BJ (cell line): ENCODE results near the gene EFCAB8. TPM values are rescaled to one million over a fixed set of nuclear protein-coding genes. Genes with fewer than 3 reads are reported as not detected.
"Not testable (repeated sequence)": the region's sequence is repeated elsewhere in the genome, so short reads cannot be mapped to it uniquely, and the experiment has no call there.

Experiments
- CTCF ChIA-PET: fragments of 350-600 bp; formaldehyde crosslinking; extraction: SDS; loops from one replicate; lab custom pipeline; 2021; ENCODE audit warnings: antibody characterized with exemption, inconsistent platforms; lab: Yijun Ruan, JAX
- POLR2A ChIA-PET: fragments of 300-600 bp; sonication (Branson Sonifier 250); formaldehyde crosslinking; extraction: SDS; loops from one replicate; lab custom pipeline; 2021; ENCODE audit warnings: antibody characterized with exemption; lab: Charles Lee
- DNase-seq: peaks from one replicate; pipeline ENCODE4 v3.0.0-alpha.2; 2011; ENCODE audit warnings: low read depth
- H3K27me3 ChIP-seq: 2 replicates; pipeline ENCODE4 v1.6.0; 2011; ENCODE audit warnings: low read length; ENCODE audit not compliant: control insufficient read depth, insufficient read depth
- H3K36me3 ChIP-seq: 2 replicates; pipeline ENCODE4 v1.5.1; 2011; ENCODE audit warnings: low read length; ENCODE audit not compliant: control insufficient read depth, insufficient read depth
- H3K4me3 ChIP-seq: 2 replicates; pipeline ENCODE4 v1.5.1; 2011; ENCODE audit warnings: low read depth, mild to moderate bottlenecking, control low read depth, low read length
- polyA plus RNA-seq: library from polyadenylated mRNA; depleted of rRNA; stranded (reverse); fragments of >200 nt; gene quantifications from 2 replicates; pipeline ENCODE4 v1.2.3, GENCODE V29; 2011
- TF ChIP-seq, protein P1 (sequence below): IDR thresholded peaks from 2 replicates; pipeline ENCODE4 v1.5.1; 2011; ENCODE audit warnings: low read depth, mild to moderate bottlenecking, control low read depth, inconsistent platforms, low read length, moderate library complexity; ENCODE audit not compliant: insufficient read depth

EFCAB8 gene
- polyA plus RNA-seq, 1 experiment: not detected

- CTCF ChIA-PET: no interaction called here
- H3K4me3 ChIP-seq: no peak overlapping the region
- POLR2A ChIA-PET: no interaction called here
- TF ChIP-seq, protein P1, sequence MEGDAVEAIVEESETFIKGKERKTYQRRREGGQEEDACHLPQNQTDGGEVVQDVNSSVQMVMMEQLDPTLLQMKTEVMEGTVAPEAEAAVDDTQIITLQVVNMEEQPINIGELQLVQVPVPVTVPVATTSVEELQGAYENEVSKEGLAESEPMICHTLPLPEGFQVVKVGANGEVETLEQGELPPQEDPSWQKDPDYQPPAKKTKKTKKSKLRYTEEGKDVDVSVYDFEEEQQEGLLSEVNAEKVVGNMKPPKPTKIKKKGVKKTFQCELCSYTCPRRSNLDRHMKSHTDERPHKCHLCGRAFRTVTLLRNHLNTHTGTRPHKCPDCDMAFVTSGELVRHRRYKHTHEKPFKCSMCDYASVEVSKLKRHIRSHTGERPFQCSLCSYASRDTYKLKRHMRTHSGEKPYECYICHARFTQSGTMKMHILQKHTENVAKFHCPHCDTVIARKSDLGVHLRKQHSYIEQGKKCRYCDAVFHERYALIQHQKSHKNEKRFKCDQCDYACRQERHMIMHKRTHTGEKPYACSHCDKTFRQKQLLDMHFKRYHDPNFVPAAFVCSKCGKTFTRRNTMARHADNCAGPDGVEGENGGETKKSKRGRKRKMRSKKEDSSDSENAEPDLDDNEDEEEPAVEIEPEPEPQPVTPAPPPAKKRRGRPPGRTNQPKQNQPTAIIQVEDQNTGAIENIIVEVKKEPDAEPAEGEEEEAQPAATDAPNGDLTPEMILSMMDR: no peak
- no peak for DNase-seq
- peaks cover 2% of the 10 kb centered on the region; the same call in 1 of the 2 replicates for H3K27me3 ChIP-seq
- H3K36me3 ChIP-seq: no peaks in the 10 kb centered on the region
These were observed 113.0 kb downstream of the EFCAB8 start for GRCh38 chr20:32971703-32972161.

DNA sequence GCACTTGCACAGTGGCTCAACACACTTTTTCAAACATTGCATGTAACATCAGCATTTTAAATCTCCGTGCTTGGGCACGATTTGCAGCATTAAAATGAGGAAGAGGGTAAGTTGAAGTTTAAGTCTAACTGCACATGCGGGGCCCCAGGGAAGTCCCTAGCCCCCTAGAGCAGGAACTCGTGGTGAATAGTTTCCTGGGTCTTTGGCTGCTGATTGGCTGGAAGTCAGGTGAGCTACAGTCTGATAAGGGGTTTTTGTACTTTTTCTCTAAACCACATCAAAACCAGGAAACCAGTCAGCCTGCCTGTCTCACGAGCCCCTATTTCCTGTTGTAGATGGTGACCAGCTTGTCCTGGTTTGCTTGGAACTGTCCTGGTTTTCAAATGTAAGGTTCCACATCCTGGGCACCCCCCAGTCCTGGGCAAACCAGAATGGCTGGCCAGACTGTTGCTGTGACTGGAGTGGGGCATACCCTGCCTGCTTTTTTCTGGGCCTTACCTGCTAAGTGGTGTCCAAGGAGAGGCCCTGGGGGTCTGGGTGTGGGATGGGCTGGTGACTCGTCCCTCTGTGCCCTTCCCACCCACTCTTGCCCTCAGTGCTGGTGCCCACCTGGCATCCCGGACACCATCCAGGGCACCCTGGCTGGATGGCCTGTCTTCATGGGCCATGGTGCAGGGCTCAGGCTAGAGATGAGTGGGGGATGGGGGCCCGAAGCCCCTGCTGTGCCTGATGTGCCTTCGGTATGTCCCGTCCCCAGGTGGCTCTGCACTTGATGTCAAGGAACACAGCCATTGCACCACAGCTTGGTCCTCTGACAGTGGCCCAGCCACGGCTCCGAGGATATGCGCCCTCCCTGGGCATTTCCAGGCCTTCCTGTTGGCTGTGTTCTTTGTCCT lies 113.7 kb downstream of the EFCAB8 start:
- ChIA-PET CTCF (interaction anchor here (0.8 kb wide), 1 partner anchor 26 kb away, joined by 3 read pairs; no protein-coding TSS in a partner anchor), POLR2A (no interaction called here)

DNA sequence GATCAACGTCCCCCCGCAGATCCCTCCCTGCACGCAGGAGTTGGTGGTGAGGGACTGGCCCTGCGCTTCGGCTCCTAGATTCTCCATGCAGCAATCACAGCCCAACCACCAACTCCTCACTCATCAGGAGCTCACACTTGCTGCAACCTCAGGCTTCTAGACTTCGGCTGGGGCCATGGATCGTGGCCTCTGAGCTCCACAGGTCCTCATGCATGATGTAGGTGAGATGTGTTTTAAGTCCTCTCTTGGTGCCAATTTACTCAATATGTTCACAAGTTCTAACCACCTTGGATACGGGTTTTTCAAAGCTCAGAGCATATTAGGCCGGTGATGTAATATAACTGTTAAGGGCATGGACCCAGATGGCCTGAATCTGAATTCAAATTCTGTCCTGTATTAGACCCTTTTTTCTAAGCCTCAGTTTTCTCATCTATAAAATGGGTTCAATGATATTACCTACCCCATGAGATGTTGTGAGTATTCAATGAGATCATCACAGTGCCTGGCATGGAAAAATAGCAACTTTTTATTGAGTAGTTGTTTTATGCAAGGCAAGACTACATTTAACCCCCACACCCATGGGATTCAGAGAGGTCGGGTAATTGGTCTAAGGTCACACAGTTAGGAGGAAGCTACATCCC lies 114.5 kb downstream of the EFCAB8 start:
- CTCF ChIA-PET: interaction anchor here (0.8 kb wide), 1 partner anchor 27 kb away, joined by 3 read pairs; no protein-coding TSS in a partner anchor
- peaks cover 2% of the 10 kb centered on the region for H3K27me3 ChIP-seq
- H3K4me3 ChIP-seq: no peak overlapping the region
- TF ChIP-seq, protein P1: no peak
- POLR2A ChIA-PET: no interaction called here
- DNase-seq: no peak
- no peaks in the 10 kb centered on the region for H3K36me3 ChIP-seq

More for the DNA sequence above, 113.7 kb downstream of the EFCAB8 start:
- Histone ChIP-seq H3K4me3 (no peak overlapping the region), H3K36me3 (no peaks in the 10 kb centered on the region), H3K27me3 (peaks cover 2% of the 10 kb centered on the region; the same call in 1 of the 2 replicates)
- TF ChIP-seq, protein P1: no peak
- DNase-seq: no peak

- CTCF ChIA-PET: interaction anchor here (0.5 kb wide), 1 partner anchor 22 kb away, joined by 4 read pairs; no protein-coding TSS in a partner anchor
- H3K4me3 ChIP-seq, POLR2A ChIA-PET, H3K27me3 ChIP-seq, DNase-seq, H3K36me3 ChIP-seq: not testable (repeated sequence)
These were observed 115.7 kb downstream of the EFCAB8 start for GRCh38 chr20:32974204-32975064.

DNA sequence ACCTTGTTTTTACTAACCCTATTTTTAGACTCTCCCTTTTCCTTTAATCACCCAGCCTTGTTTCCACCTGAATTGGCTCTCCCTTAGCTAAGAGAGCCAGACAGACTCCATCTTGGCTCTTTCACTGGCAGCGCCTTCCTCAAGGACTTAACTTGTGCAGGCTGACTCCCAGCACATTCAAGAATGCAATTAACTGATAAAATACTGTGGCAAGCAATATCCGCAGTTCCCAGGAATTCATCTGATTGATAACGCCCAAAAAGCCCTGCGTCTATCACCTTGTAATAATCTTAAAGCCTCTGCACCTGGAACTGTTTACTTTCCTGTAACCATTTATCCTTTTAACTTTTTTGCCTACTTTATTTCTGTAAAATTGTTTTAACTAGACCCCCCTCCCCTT lies 116.4 kb downstream of the EFCAB8 start:
- H3K36me3 ChIP-seq, CTCF ChIA-PET, POLR2A ChIA-PET, H3K27me3 ChIP-seq, DNase-seq, H3K4me3 ChIP-seq: not testable (repeated sequence)
